Psoas muscle (tissue), 8 donors: ENCODE measurements around the gene CATSPERZ. TPM values are rescaled to one million over a fixed set of nuclear protein-coding genes. Genes with fewer than 3 reads are reported as not detected.
A peak's percentile ranks its signal among the peaks of the same experiment; 100 is the strongest.

Source experiments
- ATAC-seq, 4 donors: fragments of 200-7000 bp; cut with Tn5 transposase; one replicate each; pipeline ENCODE4 v1.9.1; 2020; ENCODE audit warnings: moderate library complexity in 3 of 4, mild to moderate bottlenecking in 2 of 4
- DNase-seq, 2 donors: peaks; one replicate each; pipeline ENCODE4 v3.0.0-alpha.2; 2020
- H3K27ac ChIP-seq: fragments of 200-600 bp; one replicate; pipeline ENCODE4 v1.8.0; 2022
- H3K27me3 ChIP-seq, 3 donors: fragments of 200-600 bp in 1 of 3; one replicate each; pipeline versions ENCODE4 v1.6.1 to v1.8.0; 2013 to 2022; ENCODE audit warnings: low read length in 2 of 3, mild to moderate bottlenecking in 2 of 3, moderate library complexity in 1 of 3; ENCODE audit not compliant: insufficient read depth in 3 of 3
- H3K36me3 ChIP-seq, 2 donors: fragments of 200-600 bp in 1 of 2; one replicate each; pipeline versions ENCODE4 v1.6.1 to v1.8.0; 2013 to 2022; ENCODE audit warnings: low read depth in 1 of 2, mild to moderate bottlenecking in 1 of 2, moderate library complexity in 1 of 2; ENCODE audit not compliant: insufficient read depth in 1 of 2
- H3K4me1 ChIP-seq: fragments of 200-600 bp; one replicate; pipeline ENCODE4 v1.8.0; 2022
- H3K4me3 ChIP-seq: fragments of 200-600 bp; one replicate; pipeline ENCODE4 v1.8.0; 2022; ENCODE audit warnings: mild to moderate bottlenecking
- H3K9me3 ChIP-seq: fragments of 200-600 bp; one replicate; pipeline ENCODE4 v1.8.0; 2022
- CTCF ChIP-seq: fragments of 200-600 bp; IDR thresholded peaks from one replicate; pipeline ENCODE4 v1.8.0; 2022; ENCODE audit warnings: antibody characterized with exemption
- WGBS, 3 donors: extraction: QIAGEN DNeasy Blood & Tissue Kit; methylation state at CpG; one replicate each; pipeline versions ENCODE4 v1.1.6 to v1.1.7; 2013; 5-methylcytosine and 5-hydroxymethylcytosine counted together
- intact Hi-C, 2 donors: fragments of 100-400 bp; cut with DNase I; formaldehyde crosslinking; loops; one replicate each; pipeline versions ENCODE4 v1.11.0 to v1.14.2; 2022
- polyA plus RNA-seq, 3 donors: library from polyadenylated mRNA; stranded (reverse); fragments of 200-250 nt; gene quantifications; one replicate each; pipeline ENCODE4 v1.2.3, GENCODE V29; 2013
- total RNA-seq, 4 donors: library from RNA; stranded (reverse); fragmentation: NEBNext Ultra II Directional in 2 of 4; extraction: Animal tissue kit (Norgen Biotek cat#: 25700) in 2 of 4; gene quantifications; one replicate each; pipeline versions ENCODE4 v1.2.1 to v1.2.4, GENCODE V29; 2021 to 2023
- donor health status: healthy with polysubstance abuse.
- donor health status: DM: no; HTN: no; CAD: no; lungs with moderate emphysema.
- donor health status: Bipolar disorder and iron deficiency.
- donor health status: healthy.
- donor health status: DM: yes; HTN: yes; CAD: no.
- donor health status: DM: no; HTN: no; CAD: no.
- donor health status: DM: no; HTN: no; CAD: no.
- donor health status: DM: yes; HTN: yes; CAD: no.

CATSPERZ gene
- total and polyA plus RNA-seq, 7 donors, result 0.05 TPM; not detected in 6

DNA sequence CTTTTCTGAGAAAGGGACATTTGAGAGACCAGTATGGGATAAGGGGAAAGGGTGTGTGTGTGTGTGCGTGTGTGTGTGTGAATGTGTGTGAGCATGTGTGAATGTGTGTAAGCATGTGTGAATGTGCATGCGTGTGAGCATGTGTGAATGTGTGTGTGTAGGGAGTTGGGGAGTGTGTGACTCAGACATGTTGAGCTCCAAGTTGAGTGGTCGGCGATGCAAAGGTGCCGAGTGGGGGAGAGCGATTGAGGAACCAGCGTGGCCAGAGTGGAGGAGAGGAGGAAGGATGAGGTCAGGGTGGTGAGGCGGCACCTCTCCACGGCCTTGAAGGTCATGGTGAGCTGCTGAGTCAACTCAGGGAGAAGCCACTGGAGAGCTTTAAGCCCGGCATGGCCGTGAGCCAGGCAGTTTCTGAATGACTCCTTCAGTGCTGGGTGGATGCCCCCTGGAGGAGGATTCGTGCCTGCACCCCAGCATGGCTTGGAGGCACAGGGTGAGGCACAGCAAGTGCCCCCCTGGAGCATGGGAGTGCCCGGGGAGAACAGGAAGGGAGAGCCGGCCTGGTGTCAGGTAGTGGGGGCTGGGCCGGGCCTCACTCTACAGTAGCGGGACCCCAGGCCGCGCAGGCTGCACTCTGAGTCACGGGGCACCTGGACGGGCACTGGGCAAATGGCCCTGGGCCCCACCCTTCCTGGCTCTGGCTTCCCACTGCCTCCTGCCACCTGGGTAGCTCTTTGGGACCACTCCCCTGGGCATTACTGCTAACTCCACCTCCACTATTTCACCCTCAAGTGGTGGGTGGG lies 31.6 kb downstream of the CATSPERZ start:
- Histone ChIP-seq H3K9me3 (no peaks in the 10 kb centered on the region), H3K27me3 (no peaks in the 10 kb centered on the region), H3K4me3 (no peak overlapping the region), H3K36me3 (no peaks in the 10 kb centered on the region), H3K4me1 (peaks cover 10% of the 10 kb centered on the region), H3K27ac (no peak overlapping the region)
- 30 to 49% (median 42%) methylated on average over 17 to 20 of the region's 20 CpGs for WGBS, 3 donors
- TF ChIP-seq CTCF, result peak; percentile 39
- DNase-seq, result peak; percentile 82 to 88
- peak; percentile 62 to 85 (median 76) for ATAC-seq
- intact Hi-C loops, result no loop called here

DNA sequence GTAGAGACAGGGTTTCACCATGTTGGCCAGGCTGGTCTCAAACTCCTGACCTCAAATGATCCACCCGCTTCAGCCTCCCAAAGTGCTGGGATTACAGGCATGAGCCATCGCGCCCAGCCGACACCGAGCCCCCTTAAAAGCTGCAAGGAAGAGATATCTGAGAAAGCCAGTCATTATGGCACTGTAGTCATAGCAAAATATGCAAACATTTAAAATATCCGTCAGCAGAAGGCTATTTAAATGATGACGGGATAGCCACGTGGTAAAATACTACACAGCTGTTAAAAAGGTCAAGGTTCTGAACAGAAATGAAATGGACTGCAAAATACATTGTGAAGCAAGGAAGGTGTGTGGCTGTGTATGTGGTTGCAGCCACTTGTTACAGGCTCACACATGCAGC lies 33.4 kb downstream of the CATSPERZ start:
- Histone ChIP-seq H3K4me1 (peaks cover 10% of the 10 kb centered on the region), H3K9me3 (no peaks in the 10 kb centered on the region), H3K4me3 (no peak overlapping the region), H3K27me3 (no peaks in the 10 kb centered on the region), H3K36me3 (no peaks in the 10 kb centered on the region), H3K27ac (no peak overlapping the region)
- intact Hi-C loops, result no loop called here
- TF ChIP-seq CTCF, result no peak
- no peak for DNase-seq
- no peak for ATAC-seq
- WGBS, 3 donors, result 85 to 91% (median 87%) methylated on average over 8 of the region's 8 CpGs

- ATAC-seq (peak; percentile 86 to 96 (median 92)), DNase-seq (peak in 1 of 2 donors; percentile 62)
- Histone ChIP-seq H3K27me3 (no peaks in the 10 kb centered on the region), H3K36me3 (no peaks in the 10 kb centered on the region), H3K4me1 (no peaks in the 10 kb centered on the region), H3K9me3 (no peaks in the 10 kb centered on the region), H3K27ac (no peak overlapping the region), H3K4me3 (no peak overlapping the region)
- intact Hi-C loops, result no loop called here
- no peak for TF ChIP-seq CTCF
- 61 to 69% (median 67%) methylated on average over 13 of the region's 13 CpGs for WGBS, 3 donors
Measured at GRCh38 chr11:64334764-64335735, 34.9 kb downstream of the CATSPERZ start.

- 66 to 72% (median 69%) methylated on average over 8 of the region's 8 CpGs for WGBS, 3 donors
Measured at GRCh38 chr11:64337538-64338249, 37.5 kb downstream of the CATSPERZ start.

More at GRCh38 chr11:64337538-64338249, 37.5 kb downstream of the CATSPERZ start:
- Histone ChIP-seq H3K4me1 (peaks cover 5% of the 10 kb centered on the region), H3K4me3 (no peak overlapping the region), H3K27ac (no peak overlapping the region), H3K27me3 (no peaks in the 10 kb centered on the region), H3K9me3 (no peaks in the 10 kb centered on the region), H3K36me3 (no peaks in the 10 kb centered on the region)
- no peak for DNase-seq
- no peak for TF ChIP-seq CTCF
- ATAC-seq, result no peak
- intact Hi-C loops, result no loop called here
